VCaP (cell line): ENCODE measurements around the gene LAMC2.
"Not testable (repeated sequence)": the region's sequence is repeated elsewhere in the genome, so short reads cannot be mapped to it uniquely, and the experiment has no call there.

Experiments used
- H3K27ac ChIP-seq: fragments of 450-650 bp; 2 replicates; pipeline ENCODE4 v1.5.1; 2017
- TF ChIP-seq, protein P1 (sequence below): fragments of 450-650 bp; conservative IDR thresholded peaks from 2 replicates; pipeline ENCODE4 v1.5.1; 2017; ENCODE audit warnings: mild to moderate bottlenecking, moderate library complexity

Gene LAMC2

GRCh38 chr1:183263886-183264602 is 78.0 kb downstream of the LAMC2 start:
- H3K27ac ChIP-seq, result no peak overlapping the region
- TF ChIP-seq, protein P1, sequence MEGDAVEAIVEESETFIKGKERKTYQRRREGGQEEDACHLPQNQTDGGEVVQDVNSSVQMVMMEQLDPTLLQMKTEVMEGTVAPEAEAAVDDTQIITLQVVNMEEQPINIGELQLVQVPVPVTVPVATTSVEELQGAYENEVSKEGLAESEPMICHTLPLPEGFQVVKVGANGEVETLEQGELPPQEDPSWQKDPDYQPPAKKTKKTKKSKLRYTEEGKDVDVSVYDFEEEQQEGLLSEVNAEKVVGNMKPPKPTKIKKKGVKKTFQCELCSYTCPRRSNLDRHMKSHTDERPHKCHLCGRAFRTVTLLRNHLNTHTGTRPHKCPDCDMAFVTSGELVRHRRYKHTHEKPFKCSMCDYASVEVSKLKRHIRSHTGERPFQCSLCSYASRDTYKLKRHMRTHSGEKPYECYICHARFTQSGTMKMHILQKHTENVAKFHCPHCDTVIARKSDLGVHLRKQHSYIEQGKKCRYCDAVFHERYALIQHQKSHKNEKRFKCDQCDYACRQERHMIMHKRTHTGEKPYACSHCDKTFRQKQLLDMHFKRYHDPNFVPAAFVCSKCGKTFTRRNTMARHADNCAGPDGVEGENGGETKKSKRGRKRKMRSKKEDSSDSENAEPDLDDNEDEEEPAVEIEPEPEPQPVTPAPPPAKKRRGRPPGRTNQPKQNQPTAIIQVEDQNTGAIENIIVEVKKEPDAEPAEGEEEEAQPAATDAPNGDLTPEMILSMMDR, result no peak

GRCh38 chr1:183267646-183268431 is 81.8 kb downstream of the LAMC2 start:
- H3K27ac ChIP-seq, result no peak overlapping the region

GRCh38 chr1:183270541-183271141 is 84.6 kb downstream of the LAMC2 start:
- TF ChIP-seq, protein P1, result no peak
- H3K27ac ChIP-seq, result no peak overlapping the region

More at GRCh38 chr1:183267646-183268431, 81.8 kb downstream of the LAMC2 start:
- TF ChIP-seq, protein P1, result no peak

DNA sequence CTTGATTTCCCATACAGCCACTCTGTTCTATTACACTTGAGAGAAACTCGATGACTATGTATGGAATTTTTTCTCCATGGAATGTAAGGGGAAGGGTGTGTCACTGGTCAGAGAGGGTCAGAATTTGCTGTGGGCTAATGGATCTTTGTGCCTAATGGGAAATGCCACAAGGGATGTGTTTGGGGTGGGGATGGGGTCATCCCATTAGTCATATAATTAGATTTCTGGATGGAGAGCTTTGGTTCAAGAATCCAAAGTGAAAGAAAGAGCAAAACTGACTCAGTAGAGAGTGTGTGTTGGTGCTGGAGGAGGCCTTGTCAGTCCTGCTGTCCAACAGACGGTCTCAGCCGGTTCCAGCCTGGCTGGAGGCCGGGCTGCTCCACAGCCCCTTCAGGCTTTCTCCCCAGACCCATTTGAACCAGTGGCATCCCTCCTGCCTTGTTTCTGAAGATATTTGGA is 86.4 kb downstream of the LAMC2 start:
- H3K27ac ChIP-seq, result no peak overlapping the region
- TF ChIP-seq, protein P1, result no peak

DNA sequence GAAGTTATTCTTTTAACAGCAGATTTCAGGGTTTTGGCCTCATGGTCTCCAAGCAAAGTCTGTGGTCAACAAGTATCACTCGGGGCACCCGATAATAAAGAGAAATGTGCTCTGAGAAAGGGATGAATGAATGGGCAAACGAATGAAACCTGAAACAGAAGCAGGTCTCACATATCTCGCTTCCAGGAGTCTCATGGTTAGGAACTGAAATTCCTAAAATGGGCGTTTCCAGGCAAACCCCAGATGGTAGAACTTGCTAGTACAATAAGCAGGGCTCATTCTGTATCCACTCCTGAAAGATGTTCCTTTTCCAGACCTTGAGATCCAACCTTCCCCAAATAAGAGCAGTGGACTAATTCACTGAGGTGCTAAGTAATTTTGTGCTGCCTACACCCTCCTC is 87.2 kb downstream of the LAMC2 start:
- TF ChIP-seq, protein P1, result no peak
- H3K27ac ChIP-seq, result no peak overlapping the region

DNA sequence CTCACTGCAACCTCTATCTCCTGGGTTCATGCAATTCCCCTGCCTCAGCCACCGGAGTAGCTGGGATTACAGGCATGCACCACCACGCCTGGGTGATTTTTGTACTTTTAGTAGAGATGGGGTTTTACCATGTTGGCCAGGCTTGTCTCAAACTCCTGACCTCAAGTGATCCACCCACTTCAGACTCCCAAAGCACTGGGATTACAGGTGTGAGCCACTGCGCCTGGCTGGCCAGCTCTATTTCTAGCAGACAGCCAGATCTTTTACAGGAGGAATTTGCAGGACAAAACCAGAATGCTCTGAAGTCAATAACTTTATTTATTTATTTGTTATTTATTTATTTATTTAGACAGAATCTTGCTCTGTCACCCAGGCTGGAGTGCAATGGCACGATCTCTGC is 87.9 kb downstream of the LAMC2 start:
- H3K27ac ChIP-seq, result not testable (repeated sequence)

GRCh38 chr1:183274836-183275235 is 88.8 kb downstream of the LAMC2 start:
- H3K27ac ChIP-seq, result no peak overlapping the region
- TF ChIP-seq, protein P1, result no peak
